ENCODE results near the gene ZNF446.

DNA sequence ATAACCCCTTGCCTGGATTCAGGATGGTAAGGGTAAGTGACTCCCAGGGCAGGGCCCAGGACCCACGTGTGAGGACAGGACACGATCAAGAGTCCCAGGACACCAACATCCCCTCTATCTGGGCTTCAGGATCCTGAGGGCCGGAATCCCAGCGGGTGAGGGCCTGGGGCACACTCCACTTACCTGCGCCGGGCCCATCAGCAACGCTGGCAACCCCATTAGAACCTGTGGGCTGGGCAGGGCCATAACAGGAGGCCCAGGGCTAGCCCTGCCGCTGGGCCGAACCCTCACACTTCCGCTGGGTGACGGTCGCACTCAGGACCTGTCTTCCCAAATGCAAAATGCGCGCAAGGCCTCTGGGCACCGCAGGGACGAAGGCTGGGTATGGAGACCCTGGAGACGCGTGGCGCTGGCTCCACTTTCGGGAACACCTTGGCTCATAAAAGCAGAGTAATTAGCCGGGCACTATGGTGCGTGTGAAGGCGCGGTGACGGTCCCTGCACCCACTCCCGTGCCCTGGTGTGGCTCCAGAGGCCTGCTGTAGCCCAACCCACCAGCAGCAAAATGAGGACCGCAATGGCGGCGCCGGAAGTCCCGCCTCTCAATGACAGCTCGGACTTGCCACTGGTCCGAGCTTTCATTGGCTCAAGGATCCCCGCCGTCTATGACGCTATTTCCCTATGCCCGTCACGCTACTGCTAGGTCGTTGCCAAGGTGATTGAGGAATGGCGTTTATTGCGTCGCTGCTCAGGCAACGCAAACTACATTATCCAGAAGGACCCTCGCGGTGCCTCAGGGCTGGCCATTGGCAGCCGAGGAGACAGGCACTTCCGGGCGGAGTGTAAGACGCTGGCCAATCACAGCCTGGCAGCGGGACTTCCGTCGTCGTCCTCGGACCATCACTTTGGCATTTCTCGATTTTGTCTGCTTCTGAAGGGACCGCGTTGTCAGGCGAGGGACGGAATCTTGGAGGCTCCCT, 36.3 kb upstream of the ZNF446 start, which contains the start of gene ZNF132:
- TF ChIP-seq, protein P1, sequence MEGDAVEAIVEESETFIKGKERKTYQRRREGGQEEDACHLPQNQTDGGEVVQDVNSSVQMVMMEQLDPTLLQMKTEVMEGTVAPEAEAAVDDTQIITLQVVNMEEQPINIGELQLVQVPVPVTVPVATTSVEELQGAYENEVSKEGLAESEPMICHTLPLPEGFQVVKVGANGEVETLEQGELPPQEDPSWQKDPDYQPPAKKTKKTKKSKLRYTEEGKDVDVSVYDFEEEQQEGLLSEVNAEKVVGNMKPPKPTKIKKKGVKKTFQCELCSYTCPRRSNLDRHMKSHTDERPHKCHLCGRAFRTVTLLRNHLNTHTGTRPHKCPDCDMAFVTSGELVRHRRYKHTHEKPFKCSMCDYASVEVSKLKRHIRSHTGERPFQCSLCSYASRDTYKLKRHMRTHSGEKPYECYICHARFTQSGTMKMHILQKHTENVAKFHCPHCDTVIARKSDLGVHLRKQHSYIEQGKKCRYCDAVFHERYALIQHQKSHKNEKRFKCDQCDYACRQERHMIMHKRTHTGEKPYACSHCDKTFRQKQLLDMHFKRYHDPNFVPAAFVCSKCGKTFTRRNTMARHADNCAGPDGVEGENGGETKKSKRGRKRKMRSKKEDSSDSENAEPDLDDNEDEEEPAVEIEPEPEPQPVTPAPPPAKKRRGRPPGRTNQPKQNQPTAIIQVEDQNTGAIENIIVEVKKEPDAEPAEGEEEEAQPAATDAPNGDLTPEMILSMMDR (IDR thresholded peaks at IDR 0.05), result no peak
- no peak for TF ChIP-seq POLR2A (IDR thresholded peaks at IDR 0.05)

Measured in testis (tissue), 2 donors.